T-helper 2 cell (primary cell): ENCODE results near the gene PRG3.
"Not testable (repeated sequence)": the region's sequence is repeated elsewhere in the genome, so short reads cannot be mapped to it uniquely, and the experiment has no call there.

Experiments used
- DNase-seq, 5 experiments: peaks; one replicate each; pipeline versions ENCODE4 v3.0.0 to v3.0.0-alpha.2; 2012 to 2022

PRG3 gene

GRCh38 chr11:57387289-57388030, 6.5 kb upstream of the PRG3 start:
- no peak for DNase-seq

- no peak for DNase-seq
These were observed 5.4 kb upstream of the PRG3 start for GRCh38 chr11:57386178-57386940.

GRCh38 chr11:57379732-57380131, 1.2 kb downstream of the PRG3 start:
- DNase-seq: no peak

GRCh38 chr11:57378186-57378585, 2.8 kb downstream of the PRG3 start:
- DNase-seq: no peak

GRCh38 chr11:57377107-57377506, 3.8 kb downstream of the PRG3 start:
- no peak for DNase-seq

- no peak for DNase-seq
These were observed 4.6 kb downstream of the PRG3 start for GRCh38 chr11:57376095-57377090.

GRCh38 chr11:57375490-57375889, 5.5 kb downstream of the PRG3 start:
- no peak for DNase-seq

- no peak for DNase-seq
These were observed 6.0 kb downstream of the PRG3 start for GRCh38 chr11:57374966-57375365.

GRCh38 chr11:57373146-57373545, 7.8 kb downstream of the PRG3 start:
- no peak for DNase-seq

- no peak for DNase-seq
These were observed 10.0 kb downstream of the PRG3 start for GRCh38 chr11:57370941-57371340.

GRCh38 chr11:57370251-57370650, 10.7 kb downstream of the PRG3 start:
- no peak for DNase-seq

- DNase-seq: no peak
These were observed 12.1 kb downstream of the PRG3 start for GRCh38 chr11:57368845-57369232.

GRCh38 chr11:57368106-57368844, 12.7 kb downstream of the PRG3 start:
- no peak for DNase-seq

GRCh38 chr11:57364851-57365660, 15.9 kb downstream of the PRG3 start:
- DNase-seq: no peak

GRCh38 chr11:57363131-57364080, 17.5 kb downstream of the PRG3 start:
- no peak for DNase-seq

- DNase-seq: no peak
These were observed 19.0 kb downstream of the PRG3 start for GRCh38 chr11:57361926-57362325.

GRCh38 chr11:57361420-57361819, 19.5 kb downstream of the PRG3 start:
- DNase-seq: not testable (repeated sequence)

- DNase-seq: no peak
These were observed 20.0 kb downstream of the PRG3 start for GRCh38 chr11:57360991-57361390.

GRCh38 chr11:57359896-57360690, 20.9 kb downstream of the PRG3 start:
- DNase-seq: no peak
